SK-N-SH treated with all-trans-retinoic acid at 6 μM for 48 hours (cell line): Measurements from ENCODE around the gene LRIF1.

Experiments used
- ATAC-seq: fragments of 200-7000 bp; cut with Tn5 transposase; 3 replicates; pipeline ENCODE4 v1.9.1; 2020; ENCODE audit warnings: mild to moderate bottlenecking, moderate library complexity
- ARNTL ChIP-seq: fragments of 450-650 bp; formaldehyde crosslinking; IDR thresholded peaks from 2 replicates; pipeline ENCODE4 v1.5.0; 2020; ENCODE audit warnings: low read depth, mild to moderate bottlenecking, moderate library complexity, borderline replicate concordance
- BACH2 ChIP-seq: fragments of 250-450 bp; sonication (Bioruptor Pico); IDR thresholded peaks from 2 replicates; pipeline ENCODE4 v1.9.0; 2021; ENCODE audit warnings: mild to moderate bottlenecking, borderline replicate concordance
- GLIS3 ChIP-seq: fragments of 250-450 bp; sonication (Bioruptor Pico); IDR thresholded peaks from 2 replicates; pipeline ENCODE4 v1.5.0; 2020; ENCODE audit warnings: mild to moderate bottlenecking, moderate library complexity
- ISL1 ChIP-seq: fragments of 250-450 bp; sonication (Bioruptor Pico); IDR thresholded peaks from 2 replicates; pipeline ENCODE4 v2.1.2; 2022; ENCODE audit warnings: mild to moderate bottlenecking, moderate library complexity
- OSR1 ChIP-seq: fragments of 250-450 bp; sonication (Bioruptor Pico); IDR thresholded peaks from 2 replicates; pipeline ENCODE4 v1.8.0; 2022; ENCODE audit warnings: moderate library complexity, mild to moderate bottlenecking, inconsistent platforms
- PPARA ChIP-seq: fragments of 250-450 bp; sonication (Bioruptor Pico); IDR thresholded peaks from 2 replicates; pipeline ENCODE4 v1.5.0; 2020; ENCODE audit warnings: mild to moderate bottlenecking, borderline replicate concordance
- RARB ChIP-seq: fragments of 250-450 bp; sonication (Bioruptor Pico); IDR thresholded peaks from 2 replicates; pipeline ENCODE4 v1.8.0; 2021; ENCODE audit warnings: mild to moderate bottlenecking, moderate library complexity
- TCF4 ChIP-seq: fragments of 250-450 bp; sonication (Bioruptor Pico); IDR thresholded peaks from 2 replicates; pipeline ENCODE4 v1.8.0; 2021; ENCODE audit warnings: mild to moderate bottlenecking, moderate library complexity, borderline replicate concordance
- TOX ChIP-seq: fragments of 250-450 bp; sonication (Bioruptor Pico); IDR thresholded peaks from 2 replicates; pipeline ENCODE4 v1.8.0; 2021; ENCODE audit warnings: mild to moderate bottlenecking, moderate library complexity, borderline replicate concordance
- ZC3H10 ChIP-seq: fragments of 250-450 bp; sonication (Bioruptor Pico); IDR thresholded peaks from 2 replicates; pipeline ENCODE4 v1.5.1; 2021; ENCODE audit warnings: mild to moderate bottlenecking, moderate library complexity
- ZFP3 ChIP-seq: fragments of 250-450 bp; sonication (Bioruptor Pico); IDR thresholded peaks from 2 replicates; pipeline ENCODE4 v1.5.0; 2020; ENCODE audit warnings: mild to moderate bottlenecking, moderate library complexity
- ZFP30 ChIP-seq: fragments of 450-650 bp; formaldehyde crosslinking; IDR thresholded peaks from 2 replicates; pipeline ENCODE4 v1.5.0; 2022; ENCODE audit warnings: mild to moderate bottlenecking, moderate library complexity
- ZNF70 ChIP-seq: fragments of 450-650 bp; formaldehyde crosslinking; IDR thresholded peaks from 2 replicates; pipeline ENCODE4 v1.5.0; 2020; ENCODE audit warnings: mild to moderate bottlenecking, moderate library complexity
- ZNF8 ChIP-seq: fragments of 450-650 bp; formaldehyde crosslinking; IDR thresholded peaks from 2 replicates; pipeline ENCODE4 v1.5.0; 2020; ENCODE audit warnings: mild to moderate bottlenecking, moderate library complexity
- TF ChIP-seq, protein P1 (sequence below): fragments of 250-450 bp; sonication (Bioruptor Pico); IDR thresholded peaks from 2 replicates; pipeline ENCODE4 v1.5.1; 2020; ENCODE audit warnings: low read depth, mild to moderate bottlenecking, moderate library complexity
- TF ChIP-seq, protein P2 (sequence below): fragments of 250-450 bp; sonication (Bioruptor Pico); IDR thresholded peaks from 2 replicates; pipeline ENCODE4 v1.8.0; 2021; ENCODE audit warnings: low read depth, mild to moderate bottlenecking, moderate library complexity, borderline replicate concordance
- TF ChIP-seq, protein P3 (sequence below): fragments of 250-450 bp; sonication (Bioruptor Pico); IDR thresholded peaks from 2 replicates; pipeline ENCODE4 v1.5.1; 2021; ENCODE audit warnings: mild to moderate bottlenecking, moderate library complexity
- TF ChIP-seq, protein P4 (sequence below): fragments of 250-450 bp; sonication (Bioruptor Pico); IDR thresholded peaks from 2 replicates; pipeline ENCODE4 v1.8.0; 2020; ENCODE audit warnings: mild to moderate bottlenecking, moderate library complexity, borderline replicate concordance
- TF ChIP-seq, protein P5 (sequence below): fragments of 250-450 bp; sonication (Bioruptor Pico); IDR thresholded peaks from 2 replicates; pipeline ENCODE4 v1.5.0; 2020; ENCODE audit warnings: mild to moderate bottlenecking, moderate library complexity

The LRIF1 gene

DNA sequence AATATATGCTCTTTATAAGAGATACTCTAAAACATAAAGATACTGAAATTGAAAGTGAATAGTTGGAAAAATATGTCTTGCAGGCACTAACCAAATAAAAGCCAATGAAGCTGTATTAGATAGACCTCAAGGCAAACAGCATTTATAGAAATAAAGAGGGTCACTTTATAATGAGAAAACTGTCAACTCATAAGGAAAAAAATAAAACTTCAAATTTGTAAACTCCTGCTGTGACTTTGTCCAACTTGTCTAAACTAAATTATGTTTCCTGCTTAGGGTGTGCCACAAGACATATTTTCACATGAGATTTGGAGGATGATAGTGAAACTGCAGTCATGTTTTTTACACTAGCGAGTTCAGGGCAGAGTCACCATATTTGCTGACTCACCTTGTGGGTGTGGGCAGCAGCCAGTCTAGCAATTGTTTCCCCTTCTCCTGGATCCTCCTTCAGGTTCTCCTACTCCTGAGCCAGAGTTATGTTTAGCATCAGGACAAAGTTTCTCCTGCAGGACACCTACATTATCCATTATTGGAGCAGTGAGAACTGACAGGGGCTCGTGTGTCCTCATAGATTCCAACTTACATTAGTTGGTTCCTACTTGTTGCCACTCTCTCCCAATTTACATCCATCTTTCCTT, 46.9 kb downstream of the LRIF1 start:
- ATAC-seq = peak; percentile 78
- TF ChIP-seq PPARA (CRISPR knock-in tag) (no peak), ZFP30 (no peak), TCF4 (CRISPR knock-in tag) (no peak), TOX (CRISPR knock-in tag) (no peak), ZNF70 (CRISPR knock-in tag) (no peak)
- TF ChIP-seq, protein P1, sequence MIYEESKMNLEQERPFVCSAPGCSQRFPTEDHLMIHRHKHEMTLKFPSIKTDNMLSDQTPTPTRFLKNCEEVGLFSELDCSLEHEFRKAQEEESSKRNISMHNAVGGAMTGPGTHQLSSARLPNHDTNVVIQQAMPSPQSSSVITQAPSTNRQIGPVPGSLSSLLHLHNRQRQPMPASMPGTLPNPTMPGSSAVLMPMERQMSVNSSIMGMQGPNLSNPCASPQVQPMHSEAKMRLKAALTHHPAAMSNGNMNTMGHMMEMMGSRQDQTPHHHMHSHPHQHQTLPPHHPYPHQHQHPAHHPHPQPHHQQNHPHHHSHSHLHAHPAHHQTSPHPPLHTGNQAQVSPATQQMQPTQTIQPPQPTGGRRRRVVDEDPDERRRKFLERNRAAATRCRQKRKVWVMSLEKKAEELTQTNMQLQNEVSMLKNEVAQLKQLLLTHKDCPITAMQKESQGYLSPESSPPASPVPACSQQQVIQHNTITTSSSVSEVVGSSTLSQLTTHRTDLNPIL (CRISPR knock-in tag) = no peak

DNA sequence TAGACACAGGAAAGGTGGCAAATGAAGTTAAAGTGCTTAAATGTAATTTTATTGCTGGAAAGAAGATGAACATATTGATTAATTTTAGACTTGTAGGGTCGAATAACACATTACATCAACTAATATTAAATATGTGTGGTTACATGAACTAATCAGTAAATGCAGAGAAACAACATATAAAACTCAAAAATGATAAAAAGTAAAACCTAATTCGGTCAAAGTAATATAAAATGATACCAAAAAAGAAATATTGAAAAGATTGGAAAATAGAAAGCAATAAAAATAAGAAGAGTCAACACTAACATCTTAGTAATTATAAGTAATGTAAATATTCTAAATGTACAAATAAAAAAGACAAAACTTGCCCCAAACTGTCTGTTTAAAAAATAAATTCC, 47.5 kb downstream of the LRIF1 start:
- TF ChIP-seq BACH2 (CRISPR knock-in tag) = no peak
- TF ChIP-seq, protein P2, sequence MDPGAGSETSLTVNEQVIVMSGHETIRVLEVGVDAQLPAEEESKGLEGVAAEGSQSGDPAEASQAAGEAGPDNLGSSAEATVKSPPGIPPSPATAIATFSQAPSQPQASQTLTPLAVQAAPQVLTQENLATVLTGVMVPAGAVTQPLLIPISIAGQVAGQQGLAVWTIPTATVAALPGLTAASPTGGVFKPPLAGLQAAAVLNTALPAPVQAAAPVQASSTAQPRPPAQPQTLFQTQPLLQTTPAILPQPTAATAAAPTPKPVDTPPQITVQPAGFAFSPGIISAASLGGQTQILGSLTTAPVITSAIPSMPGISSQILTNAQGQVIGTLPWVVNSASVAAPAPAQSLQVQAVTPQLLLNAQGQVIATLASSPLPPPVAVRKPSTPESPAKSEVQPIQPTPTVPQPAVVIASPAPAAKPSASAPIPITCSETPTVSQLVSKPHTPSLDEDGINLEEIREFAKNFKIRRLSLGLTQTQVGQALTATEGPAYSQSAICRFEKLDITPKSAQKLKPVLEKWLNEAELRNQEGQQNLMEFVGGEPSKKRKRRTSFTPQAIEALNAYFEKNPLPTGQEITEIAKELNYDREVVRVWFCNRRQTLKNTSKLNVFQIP (CRISPR knock-in tag) = no peak
- TF ChIP-seq, protein P1 (CRISPR knock-in tag) = no peak
- no peak for TF ChIP-seq PPARA (CRISPR knock-in tag)
- TF ChIP-seq TCF4 (CRISPR knock-in tag) = no peak
- no peak for TF ChIP-seq ZFP3
- TF ChIP-seq ISL1 (CRISPR knock-in tag) = no peak
- TF ChIP-seq, protein P3, sequence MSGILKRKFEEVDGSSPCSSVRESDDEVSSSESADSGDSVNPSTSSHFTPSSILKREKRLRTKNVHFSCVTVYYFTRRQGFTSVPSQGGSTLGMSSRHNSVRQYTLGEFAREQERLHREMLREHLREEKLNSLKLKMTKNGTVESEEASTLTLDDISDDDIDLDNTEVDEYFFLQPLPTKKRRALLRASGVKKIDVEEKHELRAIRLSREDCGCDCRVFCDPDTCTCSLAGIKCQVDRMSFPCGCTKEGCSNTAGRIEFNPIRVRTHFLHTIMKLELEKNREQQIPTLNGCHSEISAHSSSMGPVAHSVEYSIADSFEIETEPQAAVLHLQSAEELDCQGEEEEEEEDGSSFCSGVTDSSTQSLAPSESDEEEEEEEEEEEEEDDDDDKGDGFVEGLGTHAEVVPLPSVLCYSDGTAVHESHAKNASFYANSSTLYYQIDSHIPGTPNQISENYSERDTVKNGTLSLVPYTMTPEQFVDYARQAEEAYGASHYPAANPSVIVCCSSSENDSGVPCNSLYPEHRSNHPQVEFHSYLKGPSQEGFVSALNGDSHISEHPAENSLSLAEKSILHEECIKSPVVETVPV (CRISPR knock-in tag) = no peak
- TF ChIP-seq ZC3H10 (CRISPR knock-in tag) = no peak
- no peak for TF ChIP-seq GLIS3 (CRISPR knock-in tag)
- no peak for TF ChIP-seq ZFP30
- TF ChIP-seq ZNF8 (CRISPR knock-in tag) = no peak
- TF ChIP-seq, protein P4, sequence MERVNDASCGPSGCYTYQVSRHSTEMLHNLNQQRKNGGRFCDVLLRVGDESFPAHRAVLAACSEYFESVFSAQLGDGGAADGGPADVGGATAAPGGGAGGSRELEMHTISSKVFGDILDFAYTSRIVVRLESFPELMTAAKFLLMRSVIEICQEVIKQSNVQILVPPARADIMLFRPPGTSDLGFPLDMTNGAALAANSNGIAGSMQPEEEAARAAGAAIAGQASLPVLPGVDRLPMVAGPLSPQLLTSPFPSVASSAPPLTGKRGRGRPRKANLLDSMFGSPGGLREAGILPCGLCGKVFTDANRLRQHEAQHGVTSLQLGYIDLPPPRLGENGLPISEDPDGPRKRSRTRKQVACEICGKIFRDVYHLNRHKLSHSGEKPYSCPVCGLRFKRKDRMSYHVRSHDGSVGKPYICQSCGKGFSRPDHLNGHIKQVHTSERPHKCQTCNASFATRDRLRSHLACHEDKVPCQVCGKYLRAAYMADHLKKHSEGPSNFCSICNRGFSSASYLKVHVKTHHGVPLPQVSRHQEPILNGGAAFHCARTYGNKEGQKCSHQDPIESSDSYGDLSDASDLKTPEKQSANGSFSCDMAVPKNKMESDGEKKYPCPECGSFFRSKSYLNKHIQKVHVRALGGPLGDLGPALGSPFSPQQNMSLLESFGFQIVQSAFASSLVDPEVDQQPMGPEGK = no peak
- no peak for ATAC-seq

DNA sequence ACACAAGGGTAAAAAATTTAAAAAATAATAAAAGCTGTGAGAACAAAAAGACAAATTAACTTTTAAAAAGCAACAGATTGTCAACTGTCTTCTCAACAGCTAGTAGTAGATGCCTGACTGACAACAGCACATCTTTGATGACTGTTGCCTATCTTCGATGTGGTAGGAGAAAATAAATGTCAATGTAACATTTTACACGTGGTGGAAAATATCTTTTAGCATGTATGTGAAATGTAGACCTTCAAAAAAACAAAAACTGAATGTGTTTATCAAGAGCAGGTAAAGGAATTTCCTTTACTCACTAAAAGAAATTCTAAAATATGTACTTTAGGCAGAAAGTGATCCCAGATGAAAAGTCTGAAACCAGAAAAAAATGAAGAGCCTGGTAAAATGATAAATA, 47.9 kb downstream of the LRIF1 start:
- TF ChIP-seq ARNTL = no peak
- no peak for ATAC-seq

DNA sequence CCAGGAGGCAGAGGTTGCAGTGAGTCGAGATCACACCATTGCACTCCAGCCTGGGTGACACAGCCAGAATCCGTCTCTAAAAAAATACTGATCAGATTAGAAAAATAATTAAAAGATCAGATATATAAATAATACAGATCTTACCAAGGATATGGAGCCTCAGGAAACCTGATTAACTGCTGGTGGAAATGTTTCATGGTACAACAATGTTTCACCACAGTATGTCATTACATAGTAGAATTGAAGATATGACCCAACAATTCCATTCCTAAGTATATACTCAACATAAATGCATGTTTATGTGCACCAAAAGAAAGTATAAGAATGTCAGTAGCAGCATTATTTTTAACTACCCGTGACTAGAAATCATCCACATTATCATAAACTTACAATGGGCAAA, 49.0 kb downstream of the LRIF1 start:
- no peak for ATAC-seq
- TF ChIP-seq, protein P1 (CRISPR knock-in tag) = no peak
- TF ChIP-seq, protein P4 = no peak
- TF ChIP-seq, protein P5, sequence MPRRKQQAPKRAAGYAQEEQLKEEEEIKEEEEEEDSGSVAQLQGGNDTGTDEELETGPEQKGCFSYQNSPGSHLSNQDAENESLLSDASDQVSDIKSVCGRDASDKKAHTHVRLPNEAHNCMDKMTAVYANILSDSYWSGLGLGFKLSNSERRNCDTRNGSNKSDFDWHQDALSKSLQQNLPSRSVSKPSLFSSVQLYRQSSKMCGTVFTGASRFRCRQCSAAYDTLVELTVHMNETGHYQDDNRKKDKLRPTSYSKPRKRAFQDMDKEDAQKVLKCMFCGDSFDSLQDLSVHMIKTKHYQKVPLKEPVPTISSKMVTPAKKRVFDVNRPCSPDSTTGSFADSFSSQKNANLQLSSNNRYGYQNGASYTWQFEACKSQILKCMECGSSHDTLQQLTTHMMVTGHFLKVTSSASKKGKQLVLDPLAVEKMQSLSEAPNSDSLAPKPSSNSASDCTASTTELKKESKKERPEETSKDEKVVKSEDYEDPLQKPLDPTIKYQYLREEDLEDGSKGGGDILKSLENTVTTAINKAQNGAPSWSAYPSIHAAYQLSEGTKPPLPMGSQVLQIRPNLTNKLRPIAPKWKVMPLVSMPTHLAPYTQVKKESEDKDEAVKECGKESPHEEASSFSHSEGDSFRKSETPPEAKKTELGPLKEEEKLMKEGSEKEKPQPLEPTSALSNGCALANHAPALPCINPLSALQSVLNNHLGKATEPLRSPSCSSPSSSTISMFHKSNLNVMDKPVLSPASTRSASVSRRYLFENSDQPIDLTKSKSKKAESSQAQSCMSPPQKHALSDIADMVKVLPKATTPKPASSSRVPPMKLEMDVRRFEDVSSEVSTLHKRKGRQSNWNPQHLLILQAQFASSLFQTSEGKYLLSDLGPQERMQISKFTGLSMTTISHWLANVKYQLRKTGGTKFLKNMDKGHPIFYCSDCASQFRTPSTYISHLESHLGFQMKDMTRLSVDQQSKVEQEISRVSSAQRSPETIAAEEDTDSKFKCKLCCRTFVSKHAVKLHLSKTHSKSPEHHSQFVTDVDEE (CRISPR knock-in tag) = no peak
- TF ChIP-seq TCF4 (CRISPR knock-in tag) = no peak
- no peak for TF ChIP-seq BACH2 (CRISPR knock-in tag)
- TF ChIP-seq OSR1 (CRISPR knock-in tag) = no peak
- TF ChIP-seq GLIS3 (CRISPR knock-in tag) = no peak
- TF ChIP-seq, protein P3 (CRISPR knock-in tag) = no peak
- no peak for TF ChIP-seq ISL1 (CRISPR knock-in tag)
- TF ChIP-seq ZFP30 = no peak
- no peak for TF ChIP-seq RARB (CRISPR knock-in tag)
- no peak for TF ChIP-seq ARNTL
